Inflammatory macrophage treated with lipopolysaccharide for 4 hours (primary cell): ENCODE results near the gene NFAT5.
"Not testable (repeated sequence)": the region's sequence is repeated elsewhere in the genome, so short reads cannot be mapped to it uniquely, and the experiment has no call there.

Source experiments
- DNase-seq: peaks from one replicate; pipeline ENCODE4 v3.0.0-alpha.2; 2020

NFAT5 gene, protein sequence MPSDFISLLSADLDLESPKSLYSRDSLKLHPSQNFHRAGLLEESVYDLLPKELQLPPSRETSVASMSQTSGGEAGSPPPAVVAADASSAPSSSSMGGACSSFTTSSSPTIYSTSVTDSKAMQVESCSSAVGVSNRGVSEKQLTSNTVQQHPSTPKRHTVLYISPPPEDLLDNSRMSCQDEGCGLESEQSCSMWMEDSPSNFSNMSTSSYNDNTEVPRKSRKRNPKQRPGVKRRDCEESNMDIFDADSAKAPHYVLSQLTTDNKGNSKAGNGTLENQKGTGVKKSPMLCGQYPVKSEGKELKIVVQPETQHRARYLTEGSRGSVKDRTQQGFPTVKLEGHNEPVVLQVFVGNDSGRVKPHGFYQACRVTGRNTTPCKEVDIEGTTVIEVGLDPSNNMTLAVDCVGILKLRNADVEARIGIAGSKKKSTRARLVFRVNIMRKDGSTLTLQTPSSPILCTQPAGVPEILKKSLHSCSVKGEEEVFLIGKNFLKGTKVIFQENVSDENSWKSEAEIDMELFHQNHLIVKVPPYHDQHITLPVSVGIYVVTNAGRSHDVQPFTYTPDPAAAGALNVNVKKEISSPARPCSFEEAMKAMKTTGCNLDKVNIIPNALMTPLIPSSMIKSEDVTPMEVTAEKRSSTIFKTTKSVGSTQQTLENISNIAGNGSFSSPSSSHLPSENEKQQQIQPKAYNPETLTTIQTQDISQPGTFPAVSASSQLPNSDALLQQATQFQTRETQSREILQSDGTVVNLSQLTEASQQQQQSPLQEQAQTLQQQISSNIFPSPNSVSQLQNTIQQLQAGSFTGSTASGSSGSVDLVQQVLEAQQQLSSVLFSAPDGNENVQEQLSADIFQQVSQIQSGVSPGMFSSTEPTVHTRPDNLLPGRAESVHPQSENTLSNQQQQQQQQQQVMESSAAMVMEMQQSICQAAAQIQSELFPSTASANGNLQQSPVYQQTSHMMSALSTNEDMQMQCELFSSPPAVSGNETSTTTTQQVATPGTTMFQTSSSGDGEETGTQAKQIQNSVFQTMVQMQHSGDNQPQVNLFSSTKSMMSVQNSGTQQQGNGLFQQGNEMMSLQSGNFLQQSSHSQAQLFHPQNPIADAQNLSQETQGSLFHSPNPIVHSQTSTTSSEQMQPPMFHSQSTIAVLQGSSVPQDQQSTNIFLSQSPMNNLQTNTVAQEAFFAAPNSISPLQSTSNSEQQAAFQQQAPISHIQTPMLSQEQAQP (N-terminal part only)

DNA sequence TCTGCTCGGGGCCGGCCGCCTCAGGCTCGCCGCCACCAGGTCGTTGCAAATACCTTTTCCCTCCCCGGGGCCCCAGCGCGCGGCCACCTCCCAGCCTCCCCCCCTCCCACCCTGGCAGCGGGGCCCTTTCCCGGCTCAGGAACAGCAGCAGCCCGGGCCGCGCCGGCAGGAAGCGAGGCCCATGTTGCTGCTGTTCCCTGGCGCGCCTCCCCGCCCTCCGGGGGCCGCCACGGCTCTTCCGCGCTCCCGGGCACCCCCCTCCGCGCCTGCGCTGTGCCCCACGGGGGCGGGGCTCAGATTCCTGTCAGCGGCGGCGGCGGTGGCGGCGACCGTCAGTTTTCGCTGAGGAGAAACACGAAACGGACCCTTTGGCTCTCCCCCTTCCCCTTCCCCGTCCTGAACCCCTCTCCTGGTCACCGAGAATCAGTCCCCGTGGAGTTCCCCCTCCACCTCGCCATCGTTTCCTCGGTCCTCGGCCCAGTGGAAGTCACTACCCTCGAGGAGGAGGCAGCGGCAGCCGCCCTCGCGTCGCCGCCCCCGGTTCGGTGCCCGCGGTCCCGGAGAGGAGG lies at the start of gene NFAT5:
Gene NFAT5 (plus strand): TSS at position 296 of the 569 bp plus-strand sequence. CDS start 336 bp downstream, outside the sequence.
- peak; percentile 79 for DNase-seq

DNA sequence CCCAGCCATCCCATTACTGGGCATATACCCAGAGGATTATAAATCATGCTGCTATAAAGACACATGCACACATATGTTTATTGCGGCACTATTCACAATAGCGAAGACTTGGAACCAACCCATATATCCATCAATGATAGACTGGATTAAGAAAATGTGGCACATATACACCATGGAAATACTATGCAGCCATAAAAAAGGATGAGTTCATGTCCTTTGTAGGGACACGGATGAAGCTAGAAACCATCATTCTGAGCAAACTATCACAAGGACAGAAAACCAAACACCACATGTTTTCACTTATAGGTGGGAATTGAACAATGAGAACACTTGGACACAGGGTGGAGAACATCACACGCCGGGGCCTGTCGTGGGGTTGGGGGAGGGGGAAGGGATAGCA lies 47.9 kb upstream of the NFAT5 start:
- not testable (repeated sequence) for DNase-seq

DNA sequence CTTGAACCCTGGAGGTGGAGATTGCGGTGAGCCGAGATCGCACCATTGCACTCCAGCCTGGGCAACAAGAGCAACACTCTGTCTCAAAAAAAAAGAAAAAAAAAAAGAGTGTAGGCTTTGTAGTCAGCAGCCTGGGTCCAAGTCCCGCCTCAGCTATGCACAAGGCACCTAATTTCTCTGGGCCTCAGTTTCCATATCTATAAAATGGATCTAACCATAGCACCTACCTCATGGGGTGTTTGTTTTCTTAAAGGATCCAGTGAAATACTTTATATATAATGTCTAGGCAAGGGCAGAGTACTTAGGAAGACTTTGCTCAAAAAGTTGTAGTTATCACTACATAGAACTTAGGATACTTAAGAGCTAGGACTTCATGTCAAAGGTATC lies 45.4 kb upstream of the NFAT5 start:
- no peak for DNase-seq

DNA sequence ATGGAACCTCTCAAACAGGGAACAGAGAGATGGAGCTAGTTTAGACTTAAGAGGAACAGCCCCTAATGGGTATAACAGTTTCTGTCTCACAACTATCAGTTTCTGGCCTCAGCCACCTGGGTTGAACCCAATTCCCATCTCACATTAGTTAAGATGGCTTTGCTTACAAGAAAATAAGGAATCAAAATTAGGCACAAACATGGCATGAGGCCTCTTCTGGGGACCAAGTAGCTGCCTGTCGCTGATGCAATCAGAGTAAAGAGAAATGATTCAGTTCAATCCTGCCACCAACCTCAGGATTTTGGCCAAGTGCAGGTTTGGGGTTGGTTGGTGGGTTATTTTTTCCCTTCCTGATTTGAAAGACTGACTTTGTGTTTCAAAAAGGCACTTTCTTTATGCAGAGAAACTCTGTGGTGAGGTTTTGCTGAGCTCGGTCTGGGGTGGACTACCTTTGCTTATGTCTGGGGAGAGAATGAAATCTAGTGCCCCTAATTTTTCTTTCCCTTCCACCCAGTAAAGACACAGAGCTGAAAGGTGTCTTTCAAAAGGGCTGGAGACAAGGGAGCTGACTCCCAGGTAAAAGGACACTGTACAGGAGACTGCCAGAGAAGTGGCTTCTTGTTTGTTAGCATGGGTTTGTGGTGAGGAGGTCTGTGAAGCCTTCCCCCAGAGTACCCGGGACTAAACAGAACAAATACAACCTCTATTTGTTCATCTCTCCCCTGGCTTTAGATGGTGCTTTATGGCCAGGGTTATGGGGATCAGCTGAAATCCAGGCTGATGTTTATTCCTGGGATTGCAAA lies 44.8 kb upstream of the NFAT5 start:
- DNase-seq: no peak

GRCh38 chr16:69522041-69522578 lies 43.7 kb upstream of the NFAT5 start:
- no peak for DNase-seq

DNA sequence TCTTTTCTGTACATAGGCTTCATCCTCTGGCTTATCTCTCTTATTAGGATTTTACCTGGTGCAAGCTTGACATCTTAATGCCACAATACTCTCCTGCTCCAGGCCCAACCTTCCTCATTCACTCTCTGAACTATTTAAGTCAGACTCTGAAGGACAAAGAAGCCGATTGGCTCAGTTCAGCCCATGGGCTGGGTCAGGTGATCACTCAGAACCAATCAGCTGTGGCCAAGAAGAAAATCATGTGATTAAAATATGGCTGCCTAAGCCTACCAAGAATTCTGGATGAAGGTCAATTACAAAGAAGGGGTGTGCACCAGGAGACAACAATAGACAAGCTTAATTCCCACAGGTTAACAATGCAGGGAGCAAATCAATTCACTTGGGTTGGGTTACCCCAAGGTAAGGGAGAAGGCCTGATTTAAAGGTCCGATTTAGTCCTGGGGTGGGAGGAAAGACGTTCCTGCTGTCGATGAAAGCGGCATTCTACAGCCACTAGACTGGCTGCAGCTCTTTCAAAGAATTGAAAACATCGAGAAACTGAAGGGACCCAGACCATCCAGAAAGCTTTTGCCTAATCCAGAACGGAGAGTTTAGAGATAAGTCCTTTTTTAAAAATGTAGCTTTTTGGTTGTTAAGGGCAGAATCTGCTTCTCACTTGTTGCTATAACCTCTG lies 42.9 kb upstream of the NFAT5 start:
- no peak for DNase-seq

GRCh38 chr16:69523566-69524305 lies 42.0 kb upstream of the NFAT5 start:
- no peak for DNase-seq

DNA sequence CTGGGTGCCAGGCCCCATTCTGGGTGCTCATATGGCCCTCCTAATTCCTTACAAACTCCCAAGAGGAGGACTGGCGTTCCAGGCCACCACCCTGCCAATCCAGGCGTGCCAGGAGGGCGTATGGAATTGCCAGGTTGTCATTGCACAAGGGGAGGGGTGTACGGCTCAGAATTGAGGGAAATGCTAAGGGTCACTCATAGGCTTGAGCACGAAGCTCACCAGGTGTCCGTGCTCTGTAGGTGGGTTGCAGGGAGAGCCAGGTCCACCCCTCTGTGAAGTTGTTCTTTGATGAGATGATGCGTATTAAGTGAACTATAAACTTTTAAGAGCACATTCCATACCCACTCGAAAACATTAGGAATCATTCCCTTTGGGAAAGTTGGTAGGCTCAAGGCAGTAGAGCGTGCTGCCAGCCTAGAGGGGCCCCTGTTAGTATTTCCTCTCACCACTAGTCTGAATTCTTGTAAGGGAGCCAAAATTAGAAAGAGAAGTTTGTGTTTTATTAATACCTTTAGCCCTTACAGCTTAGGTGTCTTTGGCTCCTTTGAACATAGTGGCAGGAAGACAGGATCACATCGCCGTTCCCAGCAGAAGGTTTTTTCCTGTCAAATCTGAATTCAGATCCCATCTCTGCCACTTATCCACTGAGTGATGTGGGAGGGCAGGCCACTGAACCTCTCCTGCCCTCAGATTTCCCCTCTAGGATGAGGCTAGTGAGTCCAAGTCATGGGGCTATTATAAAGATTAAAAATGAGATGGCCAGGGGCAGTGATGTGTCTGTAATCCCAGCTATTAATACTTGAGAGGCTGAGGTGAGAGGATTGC lies 38.7 kb upstream of the NFAT5 start:
- DNase-seq: no peak

- DNase-seq: no peak
Measured at GRCh38 chr16:69531988-69532387, 33.8 kb upstream of the NFAT5 start.

DNA sequence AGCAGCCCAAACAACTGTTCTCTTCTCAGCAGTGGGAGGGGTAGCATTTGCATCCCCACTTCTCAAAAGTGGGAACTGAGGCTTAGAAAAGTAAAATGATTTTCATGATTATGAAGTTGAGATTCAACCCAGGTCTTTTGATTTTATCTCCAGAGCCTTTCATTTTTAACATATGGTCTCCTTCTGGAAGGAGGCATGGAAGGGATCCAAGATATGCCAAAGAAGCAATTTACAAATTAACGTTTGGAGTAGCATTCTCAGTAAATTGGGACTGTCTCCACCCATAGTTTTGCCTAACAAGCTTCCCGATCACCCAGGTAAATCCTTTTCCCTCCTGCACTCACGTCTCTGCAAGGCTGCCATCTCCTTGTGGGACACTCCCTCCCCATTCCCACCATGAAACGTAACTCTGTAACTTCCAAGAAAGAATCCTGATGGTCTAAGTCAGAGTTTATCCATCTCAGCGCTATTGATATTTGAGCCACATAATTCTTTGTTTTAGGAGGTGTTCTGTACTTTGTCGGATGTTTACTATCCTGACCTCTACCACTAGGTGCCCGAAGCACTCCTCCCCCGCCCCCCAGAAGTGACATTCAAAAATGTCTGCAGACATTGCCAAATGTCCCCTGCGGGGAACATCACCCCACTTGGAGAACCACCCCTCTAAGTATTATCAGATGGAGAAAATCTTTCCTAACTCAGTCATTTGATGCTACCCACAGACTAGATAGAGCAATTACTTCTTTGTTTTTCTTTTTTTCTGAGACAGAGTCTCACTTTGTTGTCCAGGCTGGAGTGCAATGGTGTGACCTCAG lies 32.9 kb upstream of the NFAT5 start:
- DNase-seq: no peak

- DNase-seq: no peak
Measured at GRCh38 chr16:69534720-69535119, 31.0 kb upstream of the NFAT5 start.

- no peak for DNase-seq
Measured at GRCh38 chr16:69535123-69536050, 30.4 kb upstream of the NFAT5 start.

DNA sequence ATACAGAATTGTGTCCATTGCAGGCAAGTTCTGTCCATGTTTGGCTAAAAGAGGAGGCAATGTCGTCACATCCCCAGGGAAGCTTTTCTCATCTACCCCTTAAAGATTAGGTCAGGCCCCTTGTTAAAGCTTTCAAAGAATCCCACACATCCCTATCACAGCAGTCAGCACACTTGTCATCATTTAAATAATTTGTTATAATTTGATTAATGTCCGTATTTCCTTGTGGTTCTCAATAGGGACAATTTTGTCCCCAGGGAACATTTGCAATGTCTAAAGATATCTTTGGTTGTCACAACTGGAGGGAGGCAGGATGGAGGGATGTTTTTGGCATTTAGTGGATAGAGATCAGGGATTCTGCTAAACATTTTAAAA lies 28.1 kb upstream of the NFAT5 start:
- DNase-seq: no peak

- no peak for DNase-seq
Measured at GRCh38 chr16:69538808-69539207, 27.0 kb upstream of the NFAT5 start.

- no peak for DNase-seq
Measured at GRCh38 chr16:69542974-69543373, 22.8 kb upstream of the NFAT5 start.

- peak; percentile 45 for DNase-seq
Measured at GRCh38 chr16:69544088-69544487, 21.7 kb upstream of the NFAT5 start.

DNA sequence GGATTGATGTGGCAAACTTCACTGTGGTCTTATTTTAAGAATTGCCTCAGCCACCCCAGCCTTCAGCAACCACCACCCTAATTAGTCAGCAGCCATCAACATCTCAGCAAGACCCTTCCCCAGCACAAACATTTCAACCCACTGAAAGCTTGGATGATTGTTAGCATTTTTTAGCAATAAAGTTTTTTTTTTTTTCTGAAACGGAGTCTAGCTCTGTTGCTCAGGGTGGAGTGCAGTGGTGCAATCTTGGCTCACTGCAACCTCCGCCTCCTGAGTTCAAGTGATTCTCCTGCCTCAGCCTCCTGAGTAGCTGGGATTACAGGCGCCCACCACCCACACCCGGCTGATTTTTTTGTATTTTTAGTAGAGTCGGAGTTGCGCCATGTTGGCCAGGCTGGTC lies 19.1 kb upstream of the NFAT5 start:
- not testable (repeated sequence) for DNase-seq
